ENCODE results near the gene CRLF2.
"Not testable (repeated sequence)": the region's sequence is repeated elsewhere in the genome, so short reads cannot be mapped to it uniquely, and the experiment has no call there.

CRLF2 gene

DNA sequence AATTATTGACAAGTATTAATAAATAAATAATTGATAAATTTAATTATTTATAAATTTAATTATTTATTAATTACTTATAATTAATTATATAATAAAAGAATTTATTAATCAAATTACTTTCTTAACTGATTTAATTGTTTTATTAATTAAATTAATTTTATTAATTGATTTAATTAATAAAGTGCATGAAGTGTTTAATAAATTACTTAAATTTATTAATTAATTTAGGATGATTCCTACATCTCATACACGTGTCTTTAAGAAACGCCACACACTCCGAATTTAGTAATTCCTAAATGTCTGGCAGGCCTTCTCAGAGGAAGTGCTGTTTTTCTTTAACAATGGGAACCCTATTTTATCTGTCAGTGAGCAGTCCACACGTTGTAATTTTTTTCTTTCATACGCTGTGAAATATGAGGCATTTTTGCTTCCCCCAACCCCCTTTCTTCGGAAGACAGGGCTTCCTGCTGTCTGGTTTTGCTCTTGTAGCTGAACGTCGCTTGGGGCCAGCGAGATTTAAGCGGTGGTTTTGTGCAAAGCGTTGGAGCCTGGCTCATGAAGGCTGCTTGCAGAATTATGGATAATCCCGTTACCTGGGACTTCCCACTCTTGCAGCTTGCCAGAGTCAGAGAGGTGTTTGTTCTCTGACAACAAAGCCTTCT lies 46.8 kb downstream of the CRLF2 start:
- DNase-seq = no peak

DNA sequence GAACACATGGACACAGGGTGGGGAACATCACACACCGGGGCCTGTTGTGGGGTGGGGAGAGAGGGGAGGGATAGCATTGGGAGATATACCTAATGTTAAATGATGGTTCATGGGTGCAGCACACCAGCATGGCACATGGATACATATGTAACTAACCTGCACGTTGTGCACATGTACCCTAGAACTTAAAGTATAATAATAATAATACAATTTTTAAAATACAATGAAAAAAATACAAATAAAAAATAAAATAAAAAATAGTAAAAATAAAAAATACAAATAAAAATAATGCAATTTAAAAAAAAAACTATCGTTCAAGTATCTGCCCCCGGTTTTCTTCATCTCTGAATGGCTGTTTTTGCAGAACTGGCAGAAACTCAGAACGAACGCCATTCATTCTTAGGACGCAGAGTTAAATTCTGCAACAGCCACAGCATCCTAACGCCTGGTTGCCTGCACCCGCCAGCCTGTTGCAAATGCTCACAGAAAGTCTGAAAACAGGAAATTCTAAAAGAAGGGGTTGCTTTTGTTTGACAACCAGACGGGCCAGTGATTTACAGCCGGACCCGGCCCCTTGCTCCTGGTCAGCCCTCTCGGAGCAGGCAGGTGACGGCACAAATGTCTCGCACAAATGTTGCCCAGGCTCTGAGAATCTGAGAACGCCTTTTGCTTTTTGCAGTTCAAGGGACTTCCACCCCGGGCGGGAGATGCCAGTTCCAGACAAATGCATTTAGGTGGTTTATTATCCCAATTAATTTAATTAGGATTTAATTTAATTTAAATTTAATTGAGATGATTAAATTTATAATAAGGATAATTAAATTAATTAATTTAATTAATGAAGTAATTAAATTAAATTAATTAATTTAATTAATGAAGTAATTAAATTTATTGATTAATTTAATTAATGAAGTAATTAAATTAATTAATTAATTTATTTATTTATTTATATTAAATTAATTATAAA lies 47.8 kb downstream of the CRLF2 start:
- no peak for DNase-seq

DNA sequence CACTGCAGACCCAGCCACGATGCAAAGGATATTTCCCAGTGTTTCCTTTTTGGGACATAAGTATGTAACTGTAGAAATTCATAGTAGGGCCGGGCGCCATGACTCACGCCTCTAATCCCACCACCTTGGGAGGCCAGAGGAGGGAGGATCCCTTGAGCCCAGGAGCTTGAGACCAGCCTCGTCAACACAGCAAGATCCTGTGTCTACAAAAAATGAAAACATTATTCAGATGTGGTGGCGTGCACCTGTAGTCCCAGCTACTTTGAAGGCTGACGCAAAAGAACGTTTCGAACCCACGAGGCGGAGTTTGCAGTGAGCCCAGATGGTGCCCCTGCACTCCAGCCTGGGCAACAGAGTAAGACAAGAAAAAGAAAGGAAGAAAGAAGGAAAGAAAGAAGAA lies 49.2 kb downstream of the CRLF2 start:
- no peak for DNase-seq

DNA sequence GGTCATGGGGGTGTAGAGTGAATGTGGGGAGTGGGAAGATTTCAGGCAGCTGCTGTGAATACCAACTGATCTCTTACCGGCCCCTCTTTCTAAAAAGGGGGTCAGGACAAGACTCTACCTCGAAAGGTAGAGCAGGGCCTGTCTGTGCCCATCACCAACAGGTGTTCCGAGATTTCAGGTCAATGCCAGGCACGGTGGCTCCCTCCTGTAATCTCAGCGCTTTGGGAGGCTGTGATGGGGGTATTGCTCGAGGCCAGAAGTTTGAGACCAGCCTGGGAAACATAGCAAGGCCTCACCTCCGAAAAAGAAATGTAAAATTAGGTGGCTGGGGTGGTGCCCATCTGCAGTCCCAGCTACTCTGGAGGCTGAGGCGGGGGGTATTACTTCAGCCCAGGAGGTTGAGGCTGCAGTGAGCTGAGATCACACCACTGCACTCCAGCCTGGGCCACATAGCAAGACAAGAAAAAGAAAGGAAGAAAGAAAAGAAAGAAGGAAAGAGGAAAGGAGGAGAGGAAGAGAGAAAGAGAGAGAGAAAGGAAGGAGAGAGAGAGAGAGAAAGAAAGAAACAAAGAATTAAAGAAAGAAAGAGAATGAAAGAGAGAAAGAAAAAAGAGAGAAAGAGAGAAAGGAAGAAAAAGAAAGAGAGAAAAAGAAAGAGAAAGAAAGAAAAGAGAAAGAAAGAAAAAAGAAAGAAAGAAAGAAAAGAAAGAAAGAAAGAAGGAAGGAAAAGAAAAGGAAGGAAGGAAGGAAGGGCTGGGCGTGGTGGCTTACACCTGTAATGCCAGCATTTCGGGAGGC lies 50.1 kb downstream of the CRLF2 start:
- DNase-seq = no peak

DNA sequence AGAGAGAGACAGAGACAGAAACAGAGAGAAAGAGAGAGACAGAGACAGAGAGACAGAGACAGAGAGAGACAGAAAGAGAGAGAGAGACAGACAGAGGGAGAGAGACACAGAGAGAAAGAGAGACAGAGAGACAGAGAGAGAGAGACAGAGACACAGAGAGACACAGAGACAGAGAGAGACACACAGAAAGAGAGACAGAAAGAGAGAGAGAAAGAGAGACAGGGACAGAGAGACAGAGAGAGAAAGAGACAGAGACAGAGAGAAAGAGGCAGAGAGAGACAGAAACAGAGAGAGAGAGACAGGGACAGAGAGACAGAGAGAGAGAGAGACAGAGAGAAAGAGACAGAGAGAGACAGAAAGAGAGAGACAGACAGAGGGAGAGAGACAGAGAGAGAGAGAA lies 52.9 kb downstream of the CRLF2 start:
- DNase-seq = no peak

DNA sequence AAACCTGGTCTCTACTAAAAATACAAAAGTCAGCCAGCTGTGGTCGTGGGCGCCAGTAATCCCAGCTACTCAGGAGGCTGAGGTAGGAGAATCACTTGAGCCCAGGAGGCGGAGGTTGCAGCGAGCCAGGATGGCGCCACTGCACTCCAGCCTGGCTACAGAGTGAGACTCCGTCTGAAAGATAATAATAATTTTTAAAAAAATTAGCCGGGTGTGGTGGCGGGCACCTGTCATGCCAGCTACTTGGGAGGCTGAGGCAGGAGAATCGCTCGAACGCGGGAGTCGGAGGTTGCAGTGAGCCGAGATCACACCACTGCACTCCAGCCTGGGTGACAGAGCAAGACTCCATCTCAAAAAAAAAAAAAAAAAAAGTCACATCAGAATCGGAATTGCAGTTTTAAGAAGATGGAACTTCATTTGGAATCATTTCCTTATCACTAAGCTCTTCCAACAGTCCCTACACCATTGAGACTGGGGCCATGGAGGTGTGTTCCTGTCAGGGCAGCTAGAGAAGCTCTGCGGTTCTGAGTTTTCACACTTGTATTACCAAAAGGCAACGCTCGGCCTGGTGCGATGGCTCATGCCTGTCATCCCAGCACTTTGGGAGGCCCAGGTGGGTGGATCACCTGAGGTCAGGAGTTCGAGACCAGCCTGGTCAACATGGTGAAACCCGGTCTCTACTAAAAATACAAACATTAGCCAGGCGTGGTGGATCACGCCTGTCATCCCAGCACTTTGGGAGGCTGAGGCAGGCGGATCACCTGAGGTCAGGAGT lies 55.6 kb downstream of the CRLF2 start:
- DNase-seq = not testable (repeated sequence)

DNA sequence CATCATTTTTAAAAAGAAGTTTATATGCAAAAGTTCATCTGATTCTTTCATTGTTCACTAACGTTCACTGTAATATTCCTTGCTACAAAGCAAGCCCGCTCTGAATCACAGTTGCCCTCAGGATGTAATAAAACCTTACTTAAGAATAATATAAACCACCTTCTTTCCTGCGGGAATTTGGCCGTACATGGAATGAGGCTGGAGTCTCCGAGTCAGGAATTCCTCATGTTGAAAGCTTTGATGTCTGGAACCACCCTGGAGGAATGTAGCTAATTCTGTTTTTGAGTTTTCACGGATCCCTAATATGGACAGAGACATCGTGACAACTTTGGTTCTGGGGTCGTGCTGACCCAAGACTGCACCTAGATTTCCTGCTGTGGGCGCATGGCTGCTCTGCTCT lies 58.5 kb downstream of the CRLF2 start:
- DNase-seq = no peak

DNA sequence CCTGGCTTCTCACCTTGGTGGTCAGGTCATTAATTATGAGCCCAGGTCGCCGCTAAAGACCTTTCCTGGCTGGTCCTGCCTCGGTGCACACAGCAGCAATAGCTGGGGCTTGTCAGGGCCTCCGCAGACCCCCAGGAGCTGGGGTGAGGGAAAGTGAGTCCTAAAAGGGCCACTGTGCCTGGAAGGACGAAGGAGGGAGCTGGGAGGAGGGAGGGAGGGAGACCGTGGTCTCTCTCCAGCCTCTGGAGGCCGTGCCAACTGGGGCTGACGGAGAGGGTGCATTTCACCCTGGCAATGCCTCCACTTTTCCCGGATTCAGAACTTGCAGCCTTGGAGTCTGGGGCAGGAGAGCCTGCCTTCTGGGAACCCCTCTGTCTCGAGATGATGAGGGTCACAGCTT lies 60.4 kb downstream of the CRLF2 start:
- no peak for DNase-seq

DNA sequence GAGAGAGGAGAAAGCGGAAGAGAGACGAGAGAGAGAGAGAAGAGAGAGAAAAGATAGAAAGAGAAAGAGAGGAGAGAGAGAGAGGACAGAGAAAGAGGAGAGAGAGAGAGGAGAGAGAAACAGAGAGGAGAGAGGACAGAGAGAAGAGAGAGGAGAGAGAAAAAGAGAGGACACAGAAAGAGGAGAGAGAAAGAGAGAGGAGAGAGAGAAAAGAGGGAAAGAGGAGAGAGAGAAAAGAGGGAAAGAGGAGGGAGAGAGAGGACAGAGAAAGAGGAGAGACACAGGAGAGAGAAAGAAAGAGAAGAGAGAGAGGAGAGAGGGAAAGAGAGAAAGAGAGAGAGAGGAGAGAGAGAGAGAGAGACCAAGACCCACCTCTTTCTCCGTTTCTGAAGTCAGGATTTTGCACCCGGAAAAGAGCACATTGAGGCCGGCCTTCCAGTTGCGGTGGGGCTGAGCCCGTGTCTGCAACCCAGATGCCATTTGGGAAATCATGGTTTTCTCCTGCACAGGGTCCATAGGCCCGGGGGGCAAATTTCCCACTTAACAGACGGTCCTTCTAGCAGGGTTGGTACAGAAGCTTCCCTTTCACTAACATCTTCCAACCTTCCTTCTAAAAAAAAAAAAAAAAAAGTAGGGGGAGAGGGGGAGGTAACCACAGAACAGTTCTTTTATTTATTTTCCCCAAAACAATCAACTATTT lies 60.9 kb downstream of the CRLF2 start:
- DNase-seq = no peak

DNA sequence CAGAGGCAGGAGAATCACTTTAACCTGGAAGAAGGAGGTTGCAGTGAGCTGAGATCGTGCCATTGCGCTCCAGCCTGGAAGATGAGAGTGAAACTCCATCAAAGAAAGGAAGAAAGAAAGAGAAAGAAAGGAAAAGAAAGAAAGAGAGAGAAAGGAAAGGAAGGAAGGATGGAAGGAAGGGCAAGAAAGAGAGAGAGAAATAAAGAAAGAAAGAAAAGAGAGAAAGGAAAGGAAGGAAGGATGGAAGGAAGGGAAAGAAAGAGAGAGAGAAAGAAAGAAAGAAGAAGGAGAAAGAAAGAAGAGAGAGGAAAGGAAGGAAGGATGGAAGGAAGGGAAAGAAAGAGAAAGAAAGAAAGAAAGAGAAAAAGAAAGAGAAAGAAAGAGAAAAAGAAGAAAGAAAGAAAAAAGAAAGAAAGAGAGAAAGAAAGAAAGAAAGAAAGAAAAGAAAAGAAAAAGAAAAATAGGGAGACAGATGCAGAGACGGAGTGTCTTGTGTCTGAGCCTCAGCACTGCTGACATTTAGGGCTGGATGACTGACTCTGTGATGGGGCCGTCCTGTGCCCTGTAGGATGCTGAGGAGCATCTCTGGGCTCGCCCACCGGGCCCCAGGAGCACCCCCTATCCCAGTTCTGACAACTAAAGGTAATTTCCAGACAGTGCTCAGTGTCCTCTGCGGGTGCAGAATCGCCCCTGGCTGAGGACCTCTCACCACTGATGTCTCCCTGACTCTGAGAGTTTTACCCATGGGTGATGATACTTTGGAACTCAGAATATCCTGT lies 61.7 kb downstream of the CRLF2 start:
- DNase-seq = no peak

DNA sequence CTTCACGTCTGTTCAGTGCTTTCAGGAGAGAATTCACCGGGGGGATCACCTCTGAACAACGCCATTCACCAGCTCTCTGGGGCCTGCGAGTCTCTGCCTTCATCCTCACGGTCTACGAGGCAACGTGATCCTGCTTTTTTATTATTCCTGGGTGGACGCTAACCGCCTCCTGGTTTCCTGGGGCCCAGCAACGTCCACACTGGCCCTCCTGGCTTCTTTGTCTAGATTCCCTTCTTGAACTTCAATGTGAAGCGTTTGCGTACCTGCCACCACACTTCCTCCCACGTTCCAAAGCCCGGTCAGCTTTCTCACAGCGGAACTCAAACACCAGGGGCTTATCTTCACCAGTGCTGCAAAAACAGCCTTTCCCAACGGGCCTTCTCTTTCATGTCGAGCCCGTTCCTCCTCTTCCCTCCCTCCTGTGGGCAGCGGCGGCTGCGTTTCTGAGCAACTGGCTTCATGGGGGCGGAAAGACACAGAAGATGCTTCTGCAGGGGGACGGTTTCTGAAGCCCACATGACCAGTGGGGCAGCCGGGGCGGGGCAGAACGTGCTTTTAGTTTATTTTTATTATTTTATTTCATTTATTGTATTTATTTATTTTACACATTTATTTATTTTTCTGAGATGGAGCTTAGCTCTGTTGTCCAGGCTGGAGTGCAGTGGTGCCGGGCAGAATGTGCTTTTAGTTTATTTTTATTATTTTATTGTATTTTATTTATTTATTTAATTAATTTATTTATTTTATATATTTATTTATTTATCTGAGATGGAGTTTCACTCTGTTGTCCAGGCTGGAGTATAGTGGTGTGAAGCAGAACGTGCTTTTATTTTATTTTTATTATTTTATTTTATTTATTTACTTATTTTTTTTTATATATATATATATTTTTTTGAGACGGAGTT lies 64.6 kb downstream of the CRLF2 start:
- DNase-seq = no peak

DNA sequence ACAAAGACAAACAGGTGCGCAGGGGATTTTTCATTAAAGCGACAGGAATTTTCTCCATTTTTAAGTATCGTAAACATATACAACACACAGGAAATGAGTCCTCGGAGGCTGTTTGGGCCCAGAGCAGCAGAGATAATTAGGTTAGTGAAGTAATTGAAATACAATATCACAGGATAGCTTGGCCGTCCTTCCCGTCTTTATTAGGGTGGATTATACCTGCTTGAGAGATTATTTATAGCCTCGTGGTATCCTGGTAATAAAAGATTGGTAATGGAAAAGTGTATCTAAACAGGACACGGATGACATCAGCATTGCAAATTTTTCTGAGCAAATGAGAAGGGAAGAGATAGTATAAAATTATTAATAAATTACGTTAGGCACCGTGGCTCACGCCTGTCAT lies 68.2 kb downstream of the CRLF2 start:
- DNase-seq = no peak

Data from T1000 (cell line).